Raji (cell line): Measurements from ENCODE around the gene MMRN2.

Experiments
- POLR2A ChIP-seq: IDR thresholded peaks from 2 replicates; pipeline ENCODE4 v1.6.1; 2011; ENCODE audit warnings: low read depth, low read length, control low read depth; ENCODE audit not compliant: insufficient read depth

MMRN2 gene

DNA sequence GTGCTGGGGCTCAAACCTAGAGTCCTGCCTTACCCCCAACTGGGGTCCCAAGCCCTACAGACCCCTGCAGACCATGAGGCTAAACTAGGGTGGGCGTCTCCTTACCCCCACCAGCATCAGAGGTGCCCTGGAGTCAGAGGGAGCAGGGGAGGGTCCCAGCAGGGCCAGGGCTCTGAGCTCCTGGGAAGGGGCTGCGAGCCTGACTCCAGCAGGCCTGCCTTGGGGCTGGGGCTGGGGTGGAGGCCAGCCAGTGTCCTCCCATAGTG lies 2.3 kb upstream of the MMRN2 start:
- no peak for TF ChIP-seq POLR2A

DNA sequence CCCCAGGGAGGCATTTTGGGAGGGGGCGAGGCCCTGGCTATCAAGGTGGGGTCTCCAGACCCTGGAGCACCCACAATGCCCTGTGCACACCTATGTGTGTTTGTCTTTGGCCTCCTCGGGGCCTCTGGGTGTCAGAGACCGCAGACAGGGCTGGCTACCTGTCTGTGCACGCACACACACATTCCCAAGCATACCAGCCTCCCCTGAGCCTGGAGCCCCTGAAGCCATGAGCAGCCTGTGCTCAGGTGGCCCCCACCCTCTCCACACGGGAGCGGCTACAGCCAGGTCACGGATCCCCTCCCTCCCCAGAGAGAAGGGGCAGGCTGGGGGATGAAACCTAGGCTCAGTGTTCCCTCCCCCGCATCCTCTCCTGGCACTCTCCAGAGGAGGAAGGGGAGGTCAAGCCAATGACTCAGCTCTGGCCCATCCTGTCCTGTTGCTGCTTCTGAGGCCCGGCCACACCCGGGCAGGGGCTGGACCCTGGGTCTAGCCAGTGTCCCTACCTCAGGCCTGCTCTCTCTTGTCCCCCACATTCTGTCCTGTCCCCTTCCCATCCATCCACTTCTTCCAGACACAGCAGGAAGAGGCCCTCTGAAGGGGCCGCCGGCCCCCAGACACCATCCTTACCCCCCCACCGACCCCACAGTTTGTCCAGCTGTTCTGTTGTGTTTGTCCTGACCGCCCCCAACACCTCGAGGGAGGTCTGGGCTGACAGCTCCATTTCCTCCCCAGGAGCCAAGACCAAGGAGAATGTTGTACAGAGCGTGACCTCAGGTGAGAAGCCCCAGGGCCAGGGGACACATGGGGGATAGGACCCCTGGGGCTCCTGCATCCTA lies 1.7 kb upstream of the MMRN2 start:
- TF ChIP-seq POLR2A: no peak

DNA sequence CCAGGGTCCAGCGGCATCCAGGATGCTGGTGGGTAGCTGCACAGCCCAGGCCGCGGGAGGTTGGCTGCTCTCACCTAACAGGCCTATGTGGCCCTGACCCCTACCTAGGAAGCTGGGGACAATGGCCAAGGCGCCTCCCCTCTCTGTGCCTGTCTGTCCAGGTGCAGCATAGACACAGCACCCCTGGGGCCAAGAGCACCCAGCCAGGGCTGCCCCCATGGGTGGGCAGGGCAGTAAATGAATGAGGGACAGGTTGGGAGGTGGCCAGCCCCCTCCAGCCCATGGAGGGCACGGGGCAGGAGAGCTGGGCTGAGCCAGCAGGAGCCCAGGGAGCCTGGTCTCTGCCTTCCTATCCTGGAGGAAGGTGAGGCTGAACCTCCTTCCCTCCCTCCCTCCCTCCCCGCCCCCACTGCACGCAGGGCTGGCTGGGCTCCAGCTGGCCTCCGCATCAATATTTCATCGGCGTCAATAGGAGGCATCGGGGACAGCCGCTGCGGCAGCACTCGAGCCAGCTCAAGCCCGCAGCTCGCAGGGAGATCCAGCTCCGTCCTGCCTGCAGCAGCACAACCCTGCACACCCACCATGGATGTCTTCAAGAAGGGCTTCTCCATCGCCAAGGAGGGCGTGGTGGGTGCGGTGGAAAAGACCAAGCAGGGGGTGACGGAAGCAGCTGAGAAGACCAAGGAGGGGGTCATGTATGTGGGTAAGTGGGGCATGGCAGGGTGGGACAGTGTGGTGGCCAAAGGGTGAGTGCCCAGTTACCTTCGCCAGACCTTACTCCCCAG lies 893 bp upstream of the MMRN2 start, which contains the start of gene SNCG:
TSS of gene SNCG (plus strand) at position 484 of the 785 bp plus-strand sequence. CDS start at position 583, 99 bp downstream.
- TF ChIP-seq POLR2A: no peak

DNA sequence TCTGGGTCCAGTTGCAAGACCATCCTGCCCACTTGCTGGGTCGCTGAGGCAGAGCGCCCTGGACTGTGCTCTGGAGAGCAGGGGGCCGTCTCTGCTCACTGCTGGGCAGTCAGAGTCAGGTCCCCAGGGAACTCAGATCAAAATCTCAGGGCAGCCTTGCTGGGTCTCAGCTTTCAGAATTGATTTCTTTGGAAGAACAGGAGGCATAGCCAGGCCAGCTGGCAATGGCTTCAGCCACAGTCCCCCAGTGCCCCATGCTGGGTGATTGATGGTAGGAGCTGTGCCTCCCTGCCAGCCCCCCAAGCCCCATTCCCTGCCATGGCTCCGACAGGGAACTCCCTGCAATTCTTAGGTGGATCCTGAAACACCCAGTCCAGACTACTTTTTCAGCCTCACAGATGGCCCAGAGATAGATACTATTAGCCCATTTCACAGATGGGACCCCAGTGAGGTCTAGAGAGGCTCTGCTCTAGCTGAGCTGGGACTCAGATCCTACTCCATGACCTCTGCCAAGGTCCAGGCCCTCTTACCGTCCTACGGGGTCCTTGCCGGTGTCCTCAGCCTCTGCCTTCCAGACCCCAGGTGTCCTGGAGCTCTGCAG lies 467 bp downstream of the MMRN2 start:
- no peak for TF ChIP-seq POLR2A

DNA sequence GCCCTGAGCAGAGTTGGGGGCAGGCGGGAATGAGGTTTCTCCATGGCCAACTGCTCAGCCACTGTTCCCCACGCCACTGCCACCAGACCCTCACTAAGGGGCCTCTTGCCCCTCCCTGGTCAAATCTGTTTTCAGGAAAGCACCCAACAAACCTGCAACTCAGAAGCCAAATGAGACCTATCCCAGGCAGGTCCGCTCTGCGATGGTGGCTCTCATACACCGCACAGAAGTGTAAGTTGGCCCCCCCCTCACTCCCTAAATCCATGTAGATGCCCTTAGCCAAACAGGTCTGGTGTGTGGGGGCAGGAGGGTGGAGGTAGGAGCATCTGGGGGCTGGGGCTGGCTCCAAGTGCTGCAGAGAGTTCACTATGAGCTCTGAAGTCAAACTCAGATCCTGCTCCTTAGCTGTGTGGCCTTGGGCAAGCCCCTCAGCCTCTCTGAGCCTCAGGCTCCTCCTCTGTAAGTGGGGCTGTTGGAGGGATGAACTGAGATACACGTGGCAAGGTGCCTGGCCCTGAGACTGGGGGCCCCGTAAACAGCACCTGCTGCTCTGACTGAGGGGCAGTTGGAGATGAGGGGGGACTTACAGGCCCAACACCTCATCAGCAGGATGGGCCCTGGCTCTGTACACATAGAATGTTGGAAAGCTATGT lies 1.1 kb downstream of the MMRN2 start:
- TF ChIP-seq POLR2A: no peak

DNA sequence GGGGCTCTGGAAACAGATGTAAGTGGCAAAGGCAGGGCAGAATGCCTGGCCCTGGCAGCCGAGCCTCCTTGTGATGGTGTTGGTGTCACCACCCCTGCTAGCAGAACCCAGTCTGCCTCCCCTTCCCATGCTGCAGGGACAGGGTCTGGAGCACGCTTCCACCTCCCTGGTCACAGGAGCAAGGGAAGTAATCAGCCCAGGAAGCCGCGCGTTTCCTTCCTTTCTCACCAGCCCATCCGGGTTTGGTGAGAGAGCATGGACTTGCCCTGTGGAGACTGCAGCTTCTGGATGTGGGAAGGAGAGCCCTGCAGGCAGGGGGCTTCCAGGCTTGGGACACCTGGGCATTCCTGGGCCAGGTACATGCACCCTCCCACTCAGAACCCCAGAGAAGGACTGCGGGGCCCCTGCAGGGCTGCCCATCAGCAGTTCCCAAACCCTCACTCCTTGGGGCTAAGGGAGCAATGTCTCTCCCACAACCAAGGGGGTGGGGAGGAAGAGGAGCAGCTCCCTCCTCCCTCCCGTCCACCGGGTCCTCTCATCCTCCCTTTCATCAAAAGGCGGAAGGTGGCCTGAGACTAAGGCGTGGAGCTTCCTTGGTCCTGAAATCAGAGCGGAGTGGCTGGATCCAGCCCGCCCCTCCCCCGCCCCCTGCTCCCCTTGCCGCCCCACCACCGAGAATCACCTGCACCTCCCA lies 1.8 kb downstream of the MMRN2 start:
- TF ChIP-seq POLR2A: no peak

DNA sequence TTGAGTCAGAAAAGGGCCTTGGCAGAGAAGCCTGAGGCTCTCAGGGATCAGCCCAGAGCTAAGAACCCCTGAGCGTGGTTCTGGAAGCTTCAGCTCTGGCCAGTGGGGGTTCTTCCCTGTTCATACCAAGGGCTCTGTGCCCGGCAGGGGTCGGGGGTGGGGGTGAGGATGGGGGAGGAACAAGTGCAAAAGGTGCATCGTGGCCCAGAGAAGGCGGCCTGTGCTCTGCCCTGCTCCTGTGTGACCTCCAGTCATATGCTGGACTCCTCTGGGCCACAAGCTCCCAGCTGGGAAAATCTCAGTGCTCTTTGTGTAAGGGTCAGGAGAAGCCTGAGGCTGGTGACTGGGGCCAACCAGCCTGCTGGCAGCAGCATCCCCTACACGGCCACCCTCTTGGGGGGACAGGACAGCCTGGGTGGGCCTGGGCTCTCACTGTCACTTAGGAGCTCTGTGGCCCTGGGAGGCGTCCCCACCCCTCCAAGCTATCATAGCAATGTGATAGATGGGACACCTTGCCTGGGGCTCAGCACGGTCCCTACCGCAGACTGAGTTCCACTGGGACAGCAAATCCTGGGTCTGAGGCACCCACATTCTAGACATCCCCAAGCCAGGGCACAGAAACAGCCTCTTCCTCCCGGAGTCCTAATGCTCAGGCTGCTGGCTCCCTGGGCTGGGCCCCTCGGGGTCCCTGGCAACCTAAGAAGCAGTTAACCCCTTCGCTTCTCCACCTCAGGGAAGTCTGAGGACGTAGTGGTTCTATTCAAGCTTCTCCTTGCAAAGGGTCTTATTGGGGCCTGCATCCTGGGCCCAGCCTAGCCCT lies 2.5 kb downstream of the MMRN2 start:
- TF ChIP-seq POLR2A: no peak

DNA sequence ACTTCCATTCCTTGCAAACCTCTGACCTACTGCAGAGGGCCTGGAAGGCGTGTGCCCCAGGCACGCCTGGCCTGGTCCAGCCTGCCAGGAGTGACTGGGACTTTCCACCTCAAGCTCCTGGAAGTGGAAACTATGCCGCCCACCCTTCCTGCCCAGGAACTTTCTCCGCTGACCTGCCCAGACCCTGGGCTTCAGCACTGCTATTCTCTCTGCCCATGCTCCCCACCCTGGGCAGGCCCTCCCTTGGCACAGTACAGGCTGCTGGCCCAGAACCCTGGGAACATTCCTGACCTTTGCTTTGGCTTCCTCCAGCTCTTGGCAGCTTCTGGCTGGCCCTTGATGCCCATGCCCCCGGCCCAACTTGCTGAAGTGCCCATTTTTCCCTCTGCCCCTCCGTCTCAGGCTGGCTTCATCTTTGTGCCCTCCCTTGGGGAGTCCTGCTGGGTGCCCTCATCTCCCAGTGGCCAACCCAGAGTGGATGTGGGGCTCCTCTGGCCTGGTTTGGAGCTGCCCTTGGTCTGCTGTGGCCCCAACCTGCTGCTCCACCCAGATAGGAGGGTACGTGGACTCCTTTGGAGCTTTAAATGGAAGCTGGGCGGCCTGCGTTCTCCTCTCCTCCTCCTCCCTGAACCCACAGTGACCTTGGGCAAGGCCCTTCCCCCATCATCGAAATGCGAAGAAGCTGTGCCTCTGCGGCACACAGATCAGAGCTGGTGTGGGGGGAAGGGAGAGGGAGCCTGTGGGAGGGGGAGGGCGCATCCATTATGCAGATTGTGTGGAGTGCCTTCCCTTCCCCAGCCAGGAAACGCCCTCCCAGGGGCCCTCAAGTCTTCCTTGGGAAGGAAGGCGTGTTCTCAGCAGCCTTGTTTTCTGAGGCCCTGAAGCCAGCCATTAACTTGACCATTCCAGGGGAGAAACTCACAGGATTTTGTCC lies 3.4 kb downstream of the MMRN2 start:
- no peak for TF ChIP-seq POLR2A

DNA sequence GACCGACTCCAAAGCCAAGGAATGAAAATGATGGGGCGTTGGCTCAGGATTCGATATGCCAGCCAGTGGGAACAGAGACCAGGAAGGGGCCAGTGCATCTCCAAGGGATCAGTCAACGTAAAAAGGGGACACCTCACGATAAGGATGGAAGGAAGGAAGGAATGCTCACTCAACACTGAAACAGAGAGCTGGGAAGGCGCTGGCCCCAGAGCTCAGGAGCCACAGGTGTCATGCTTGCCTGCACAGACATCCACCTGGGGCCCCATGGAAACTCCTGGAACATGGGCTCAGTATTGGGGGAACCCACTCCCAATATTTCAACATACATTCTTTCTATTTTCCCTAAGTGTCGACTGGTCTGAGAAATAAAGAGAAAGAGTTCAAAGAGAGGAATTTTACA lies 5.3 kb downstream of the MMRN2 start:
- TF ChIP-seq POLR2A: no peak

DNA sequence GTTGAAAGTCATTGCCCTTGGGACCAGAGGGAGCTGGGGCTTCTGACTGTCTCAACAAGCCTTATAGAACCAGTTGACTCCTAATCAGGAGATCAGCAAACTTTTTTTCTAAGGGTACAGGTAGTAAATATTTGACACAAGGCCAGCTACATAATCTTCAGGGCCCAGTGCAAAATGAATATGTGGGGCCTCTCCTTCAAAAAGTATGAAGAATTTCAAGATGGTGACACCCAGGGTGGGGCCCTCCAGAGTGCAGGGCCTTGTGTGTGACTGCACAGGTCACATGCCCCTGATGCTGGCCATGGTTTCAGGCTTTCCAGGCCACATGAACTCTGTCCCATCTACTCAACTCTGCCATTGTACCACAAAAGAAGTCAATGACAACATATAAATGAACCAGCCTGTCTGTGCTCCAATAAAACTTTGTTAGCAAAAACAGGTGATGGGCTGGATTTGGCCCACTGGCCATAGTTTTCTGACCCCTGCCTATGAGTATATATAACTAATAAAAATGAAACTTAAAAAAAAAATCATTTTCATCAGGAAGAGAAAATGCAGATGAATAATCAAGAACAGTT lies 6.1 kb downstream of the MMRN2 start:
- TF ChIP-seq POLR2A: no peak

DNA sequence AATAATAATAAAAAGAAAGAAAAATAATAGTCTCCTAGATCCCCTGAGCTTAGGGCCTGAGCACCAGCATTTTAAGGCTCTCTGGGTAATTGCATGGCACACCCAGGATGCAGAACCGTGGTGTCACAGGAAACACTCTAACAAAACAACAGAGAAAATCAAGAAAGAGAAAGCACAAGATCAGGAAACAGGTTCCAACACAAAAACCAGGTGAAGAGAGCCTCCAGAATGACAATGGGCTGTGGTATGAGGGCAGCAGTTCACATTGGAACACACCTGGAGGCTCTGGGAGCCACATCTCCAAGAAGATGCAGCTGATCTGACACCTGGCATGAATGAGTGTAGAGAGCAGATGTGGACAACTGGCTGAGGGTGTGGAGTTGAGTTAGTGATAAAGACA lies 7.1 kb downstream of the MMRN2 start:
- TF ChIP-seq POLR2A: no peak

DNA sequence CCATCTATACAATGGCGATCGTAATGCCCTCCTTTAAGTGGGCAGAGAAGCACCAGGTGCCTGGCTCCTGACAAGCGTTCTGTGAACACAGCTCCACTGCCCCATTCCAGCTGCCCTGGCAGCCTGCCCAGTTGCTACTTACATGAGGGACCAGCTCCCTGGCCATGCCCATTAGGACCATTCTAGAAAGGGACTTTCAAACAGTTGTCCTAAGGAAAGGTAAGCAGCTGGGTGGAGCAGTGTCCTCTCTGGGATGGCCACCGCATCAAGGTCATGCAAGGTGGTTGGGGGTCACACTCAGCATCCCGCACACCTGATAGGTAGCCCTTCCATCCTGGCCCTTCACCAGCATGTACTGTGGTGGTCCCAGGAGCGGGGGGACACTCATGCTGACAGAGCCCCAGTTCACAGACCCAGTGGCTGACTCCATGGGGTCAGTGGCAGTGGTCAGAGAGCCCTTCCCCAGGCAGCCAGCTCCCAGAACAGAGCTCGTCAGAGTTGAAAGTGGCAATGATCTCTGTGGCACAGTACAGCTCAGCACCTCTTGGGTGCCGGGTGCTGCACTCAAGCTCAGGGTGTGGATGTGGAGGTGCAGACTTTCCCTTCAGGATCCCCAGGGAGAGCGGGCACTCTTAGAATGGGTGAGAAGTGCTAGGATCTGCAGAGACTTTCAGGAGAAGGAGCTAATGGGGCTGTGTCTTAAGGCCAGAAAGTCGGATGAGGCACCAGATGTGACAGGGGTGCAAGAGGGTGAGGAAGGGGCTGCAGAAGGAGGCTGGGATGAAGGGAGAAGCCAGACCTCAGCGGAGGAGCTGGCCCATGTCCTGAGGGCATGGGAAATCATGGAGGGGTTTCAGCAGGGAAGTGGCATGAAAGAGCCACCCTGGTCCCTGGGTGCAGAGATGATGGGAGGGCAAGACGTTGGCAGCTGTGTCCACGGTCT lies 10.9 kb downstream of the MMRN2 start:
- no peak for TF ChIP-seq POLR2A
